Hepatic stellate cell (primary cell): Measurements from ENCODE around the gene PFKFB4.

Experiments
- DNase-seq: peaks from one replicate; pipeline ENCODE4 v3.0.0; 2011; ENCODE audit warnings: low spot score

Gene PFKFB4

GRCh38 chr3:48556796-48557626, at the start of gene PFKFB4:
Gene PFKFB4 (minus strand): TSS chr3:48556803. CDS start chr3:48556777, 26 bp downstream.
- DNase-seq: peak; percentile 100

GRCh38 chr3:48601622-48601994, 45.0 kb upstream of the PFKFB4 start:
- DNase-seq: no peak

- no peak for DNase-seq
Observed at GRCh38 chr3:48600711-48601621, 44.4 kb upstream of the PFKFB4 start.

- DNase-seq: no peak
Observed at GRCh38 chr3:48599509-48600285, 43.1 kb upstream of the PFKFB4 start.

GRCh38 chr3:48599077-48599501, 42.5 kb upstream of the PFKFB4 start:
- no peak for DNase-seq

GRCh38 chr3:48598323-48599076, 41.9 kb upstream of the PFKFB4 start:
- peak; percentile 98 for DNase-seq

GRCh38 chr3:48597408-48597800, 40.8 kb upstream of the PFKFB4 start:
- DNase-seq: no peak

- DNase-seq: no peak
Observed at GRCh38 chr3:48596676-48597407, 40.2 kb upstream of the PFKFB4 start.

- DNase-seq: no peak
Observed at GRCh38 chr3:48596157-48596556, 39.6 kb upstream of the PFKFB4 start.

- DNase-seq: peak; percentile 97
Observed at GRCh38 chr3:48595526-48596121, 39.0 kb upstream of the PFKFB4 start.

- peak; percentile 62 for DNase-seq
Observed at GRCh38 chr3:48595075-48595525, 38.5 kb upstream of the PFKFB4 start, which contains the start of gene COL7A1. Gene COL7A1 (minus strand): TSS chr3:48595329. CDS start chr3:48595159, 170 bp downstream.

- no peak for DNase-seq
Observed at GRCh38 chr3:48594417-48595049, 37.9 kb upstream of the PFKFB4 start.

GRCh38 chr3:48593337-48593736, 36.7 kb upstream of the PFKFB4 start:
- DNase-seq: no peak

- no peak for DNase-seq
Observed at GRCh38 chr3:48592519-48593087, 36.0 kb upstream of the PFKFB4 start.

GRCh38 chr3:48591886-48592518, 35.4 kb upstream of the PFKFB4 start:
- no peak for DNase-seq

- no peak for DNase-seq
Observed at GRCh38 chr3:48591436-48591835, 34.8 kb upstream of the PFKFB4 start.

- DNase-seq: no peak
Observed at GRCh38 chr3:48588230-48588629, 31.6 kb upstream of the PFKFB4 start.

GRCh38 chr3:48587686-48588085, 31.1 kb upstream of the PFKFB4 start:
- no peak for DNase-seq

GRCh38 chr3:48585411-48585810, 28.8 kb upstream of the PFKFB4 start:
- no peak for DNase-seq
